Suppressor macrophage (primary cell): ENCODE measurements around the gene UBA7.
"Not testable (repeated sequence)": the region's sequence is repeated elsewhere in the genome, so short reads cannot be mapped to it uniquely, and the experiment has no call there.

Experiments
- DNase-seq, 4 experiments: peaks; one replicate each; pipeline ENCODE4 v3.0.0-alpha.2; 2020 to 2022

Gene UBA7

DNA sequence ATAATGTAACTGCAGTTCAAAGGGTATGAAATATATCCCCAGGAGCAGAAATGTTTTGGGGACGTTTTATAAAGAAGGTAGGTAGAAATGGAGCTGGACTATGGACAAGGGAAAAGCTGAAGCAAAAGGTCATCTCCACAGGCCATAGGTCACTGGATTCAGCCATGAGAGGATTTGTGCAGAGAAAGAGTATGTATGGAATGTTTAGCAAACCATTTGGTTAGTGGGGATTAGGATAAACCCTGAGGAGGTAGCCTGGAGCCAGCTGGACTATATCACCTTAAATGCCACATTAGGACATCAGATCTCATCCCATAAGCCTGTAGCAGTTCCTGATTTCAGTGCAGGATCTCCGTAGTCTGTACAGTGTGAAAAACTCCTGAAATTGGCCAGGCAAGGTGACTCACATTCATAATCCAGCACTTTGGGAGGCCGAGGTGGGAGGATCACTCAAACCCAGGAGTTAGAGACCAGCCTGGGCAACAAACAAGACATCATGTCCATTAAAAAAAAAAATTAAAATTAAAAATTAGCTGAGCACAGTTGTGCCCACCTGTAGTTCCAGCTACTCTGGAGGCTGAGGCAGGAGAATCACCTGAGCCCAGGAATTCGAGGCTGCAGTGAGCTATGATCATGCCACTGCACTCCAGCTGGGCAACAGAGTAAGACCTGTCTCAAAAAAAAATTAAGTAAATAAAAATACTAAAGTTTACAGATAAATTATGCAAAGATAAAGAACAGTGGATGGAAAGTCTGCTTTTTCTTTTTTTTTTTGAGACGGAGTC, 32.1 kb downstream of the UBA7 start:
- no peak for DNase-seq

GRCh38 chr3:49780975-49781365, 32.8 kb downstream of the UBA7 start:
- not testable (repeated sequence) for DNase-seq

DNA sequence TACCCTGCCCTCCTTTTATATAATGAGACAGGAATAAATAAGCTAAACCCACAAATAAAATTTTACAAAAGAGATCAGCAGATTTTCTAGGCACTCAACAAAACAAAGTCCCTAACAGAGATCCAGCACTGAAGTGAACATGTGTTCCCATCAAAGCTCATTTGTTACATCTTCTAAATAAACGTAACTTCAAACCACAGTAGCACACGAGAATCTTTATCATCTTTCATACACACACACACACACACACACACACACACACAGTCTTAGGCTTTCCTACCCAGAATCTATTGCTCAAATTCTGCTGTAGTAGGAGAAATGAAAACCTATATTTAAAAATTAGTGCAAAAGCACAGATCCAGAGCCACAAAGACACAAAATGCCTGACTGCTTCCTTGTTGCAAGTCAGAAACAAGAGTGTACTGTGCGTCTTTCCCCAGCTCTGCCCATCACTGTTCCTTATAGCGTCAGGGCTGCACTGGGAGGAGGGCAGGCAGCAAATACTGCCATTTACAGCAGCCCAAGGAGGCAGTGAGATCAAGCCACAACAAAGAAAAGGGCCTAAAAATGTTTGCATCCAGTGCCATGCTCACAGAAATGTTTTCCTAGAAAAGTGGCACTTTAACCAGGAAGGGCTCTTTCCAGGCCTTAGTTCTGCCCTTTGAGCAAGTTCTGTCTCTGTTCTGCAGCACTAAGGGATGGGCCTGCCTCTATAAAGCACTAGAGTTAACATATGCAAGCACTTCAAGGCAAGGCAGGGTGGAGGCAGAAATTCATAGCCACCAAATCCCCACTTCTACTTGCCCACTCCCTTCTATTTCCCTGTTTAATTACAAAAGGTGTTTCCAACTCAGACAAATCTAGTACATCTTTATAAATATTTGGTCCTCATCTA, 33.4 kb downstream of the UBA7 start:
- no peak for DNase-seq

DNA sequence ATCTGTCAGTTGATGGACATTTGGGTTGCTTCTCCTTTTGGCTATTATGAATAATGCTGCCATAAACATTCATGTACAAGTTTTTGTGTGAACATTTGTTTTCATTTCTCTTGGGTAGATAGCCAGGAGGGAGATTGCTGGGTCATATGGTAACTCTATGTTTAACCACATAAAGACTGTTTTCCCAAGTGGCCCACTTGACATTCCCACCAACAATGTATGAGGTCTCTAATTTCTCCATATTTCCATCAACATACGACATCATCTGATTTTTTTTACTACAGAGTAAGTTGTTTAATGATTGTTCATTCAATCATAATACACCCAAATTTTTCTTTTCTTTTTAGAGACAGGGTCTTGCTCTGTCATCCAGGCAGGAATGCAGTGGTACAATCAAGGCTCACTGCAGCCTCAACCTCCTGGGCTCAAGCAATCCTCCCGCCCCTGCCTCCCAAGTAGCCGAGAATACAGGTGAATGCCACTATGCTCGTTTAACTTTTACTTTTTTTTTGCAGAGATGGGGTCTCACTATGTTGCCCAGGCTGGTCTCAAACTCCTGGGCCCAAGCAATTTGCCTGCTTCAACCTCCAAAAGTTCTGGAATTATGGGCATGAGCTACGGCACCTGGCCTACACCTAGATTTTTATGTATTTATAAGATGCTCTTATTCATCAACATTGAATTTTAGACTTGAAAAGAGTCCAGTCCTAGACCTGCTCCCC, 34.2 kb downstream of the UBA7 start:
- no peak for DNase-seq

- not testable (repeated sequence) for DNase-seq
Observed at GRCh38 chr3:49776101-49776500, 37.7 kb downstream of the UBA7 start.

- no peak for DNase-seq
Observed at GRCh38 chr3:49775538-49775937, 38.2 kb downstream of the UBA7 start.

- DNase-seq, result no peak
Observed at GRCh38 chr3:49772703-49773102, 41.0 kb downstream of the UBA7 start.

GRCh38 chr3:49771340-49771938, 42.3 kb downstream of the UBA7 start:
- no peak for DNase-seq

DNA sequence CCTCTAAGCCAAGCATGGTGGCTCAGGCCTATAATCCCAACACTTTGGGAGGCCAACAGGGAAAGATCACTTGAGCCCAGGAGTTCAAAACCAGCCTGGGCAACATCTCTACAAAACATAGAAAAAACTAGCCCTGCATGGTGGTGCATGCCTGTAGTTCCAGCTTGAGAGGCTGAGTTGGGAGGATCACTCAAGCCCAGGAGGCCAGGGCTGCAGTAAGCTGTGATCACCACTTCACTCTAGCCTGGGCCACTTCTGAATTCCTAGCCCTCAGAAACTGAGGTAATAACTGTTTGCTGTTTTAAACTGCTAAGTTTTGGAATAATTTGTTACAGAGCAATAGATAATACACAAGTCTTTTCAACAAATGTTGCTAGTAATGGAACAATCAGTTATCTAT, 43.8 kb downstream of the UBA7 start:
- DNase-seq, result no peak

GRCh38 chr3:49769286-49769915, 44.4 kb downstream of the UBA7 start:
- no peak for DNase-seq

DNA sequence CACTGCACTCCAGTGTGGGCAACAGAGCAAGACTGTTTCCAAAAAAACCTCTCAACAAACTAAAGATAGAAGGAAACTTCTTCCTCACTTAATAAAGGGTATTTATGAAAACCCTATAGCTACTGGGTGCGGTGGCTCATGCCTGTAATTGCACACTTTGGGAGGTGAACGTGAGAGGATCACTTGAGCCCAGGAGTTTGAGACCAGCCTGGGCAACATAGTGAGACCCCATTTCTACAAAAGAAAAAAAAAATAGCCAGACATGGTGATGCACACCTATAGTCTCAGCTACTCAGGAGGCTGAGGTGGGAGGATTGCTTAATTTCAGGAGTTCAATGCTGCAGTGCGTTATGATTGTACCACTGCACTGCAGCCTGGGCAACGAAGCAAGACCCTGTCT, 49.8 kb downstream of the UBA7 start:
- DNase-seq, result no peak

- DNase-seq, result no peak
Observed at GRCh38 chr3:49761661-49762060, 52.1 kb downstream of the UBA7 start.

GRCh38 chr3:49759226-49759625, 54.5 kb downstream of the UBA7 start:
- DNase-seq, result no peak

- no peak for DNase-seq
Observed at GRCh38 chr3:49757197-49757596, 56.6 kb downstream of the UBA7 start.

- no peak for DNase-seq
Observed at GRCh38 chr3:49756036-49756435, 57.7 kb downstream of the UBA7 start.
